GM18519 (cell line): ENCODE data around the gene ALDH4A1.

Source experiments
- ATAC-seq: cut with Tn5 transposase; IDR thresholded peaks from one replicate; pipeline ENCODE4 v1.9.1; 2021; ENCODE audit warnings: mild to moderate bottlenecking, moderate library complexity; ENCODE audit not compliant: unreplicated experiment, low FRiP score

Gene ALDH4A1

GRCh38 chr1:18939398-18940302 is 37.3 kb upstream of the ALDH4A1 start:
- no peak for ATAC-seq

GRCh38 chr1:18938707-18939070 is 36.3 kb upstream of the ALDH4A1 start:
- ATAC-seq = no peak

GRCh38 chr1:18938008-18938706 is 35.8 kb upstream of the ALDH4A1 start:
- no peak for ATAC-seq

GRCh38 chr1:18937539-18937938 is 35.2 kb upstream of the ALDH4A1 start:
- no peak for ATAC-seq

- ATAC-seq = no peak
Measured at GRCh38 chr1:18936814-18937481, 34.6 kb upstream of the ALDH4A1 start.

- no peak for ATAC-seq
Measured at GRCh38 chr1:18936471-18936813, 34.1 kb upstream of the ALDH4A1 start.

GRCh38 chr1:18934205-18935000 is 32.0 kb upstream of the ALDH4A1 start:
- ATAC-seq = no peak

- no peak for ATAC-seq
Measured at GRCh38 chr1:18932879-18933278, 30.5 kb upstream of the ALDH4A1 start.

GRCh38 chr1:18932387-18932786 is 30.0 kb upstream of the ALDH4A1 start:
- ATAC-seq = no peak

GRCh38 chr1:18931730-18932129 is 29.4 kb upstream of the ALDH4A1 start:
- no peak for ATAC-seq

GRCh38 chr1:18929686-18930085 is 27.3 kb upstream of the ALDH4A1 start:
- ATAC-seq = no peak

- no peak for ATAC-seq
Measured at GRCh38 chr1:18928985-18929384, 26.6 kb upstream of the ALDH4A1 start.

- no peak for ATAC-seq
Measured at GRCh38 chr1:18928406-18928805, 26.1 kb upstream of the ALDH4A1 start.

- ATAC-seq = no peak
Measured at GRCh38 chr1:18927654-18928272, 25.4 kb upstream of the ALDH4A1 start.

GRCh38 chr1:18927082-18927653 is 24.8 kb upstream of the ALDH4A1 start:
- no peak for ATAC-seq

- ATAC-seq = no peak
Measured at GRCh38 chr1:18926315-18927081, 24.1 kb upstream of the ALDH4A1 start.

- no peak for ATAC-seq
Measured at GRCh38 chr1:18925279-18925678, 22.9 kb upstream of the ALDH4A1 start.

GRCh38 chr1:18924221-18924691 is 21.9 kb upstream of the ALDH4A1 start:
- ATAC-seq = no peak

GRCh38 chr1:18923756-18924211 is 21.4 kb upstream of the ALDH4A1 start:
- no peak for ATAC-seq
